ENCODE measurements around the gene PHOX2A. TPM values are rescaled to one million over a fixed set of nuclear protein-coding genes. Genes with fewer than 3 reads are reported as not detected.

PHOX2A gene
- total RNA-seq, 1 donor from 2014 or later: not detected

- H3K36me3 ChIP-seq: peaks cover 9 to 20% of the 10 kb centered on the region in 2 donors
- DNase-seq (ENCODE audit: low spot score in 2 of 2): peak in 1 of 2 donors; percentile 85
- no peak for TF ChIP-seq CTCF (IDR thresholded peaks at IDR 0.05)
- no peaks in the 10 kb centered on the region for H3K27me3 ChIP-seq
- no peaks in the 10 kb centered on the region for H3K9me3 ChIP-seq
- intact Hi-C loops (cut with DNase I): loop anchor here (1.0 to 10.0 kb wide), 7 partner anchors 15 to 1651 kb away; partner anchors contain the start of genes ANAPC15, CLPB, COA4 and LAMTOR1
- peak overlapping the region; percentile 93 to 99 for H3K4me3 ChIP-seq
- H3K4me1 ChIP-seq: peaks cover 6 to 18% of the 10 kb centered on the region in 2 donors
- peak overlapping the region; percentile 96 to 97 for H3K27ac ChIP-seq
Observed at GRCh38 chr11:72223615-72224563, 20.1 kb downstream of the PHOX2A start.

GRCh38 chr11:72222907-72223614 lies 20.9 kb downstream of the PHOX2A start:
- Histone ChIP-seq H3K9me3 (no peaks in the 10 kb centered on the region), H3K27me3 (no peaks in the 10 kb centered on the region), H3K4me1 (peaks cover 6 to 18% of the 10 kb centered on the region in 2 donors), H3K36me3 (peaks cover 1 to 12% of the 10 kb centered on the region in 2 donors), H3K27ac (peak overlapping the region; percentile 96 to 97), H3K4me3 (peak overlapping the region; percentile 93 to 99)
- peak; percentile 80 to 97 for DNase-seq (ENCODE audit: low spot score in 2 of 2)
- peak; percentile 17 to 24 (median 18) for TF ChIP-seq CTCF (IDR thresholded peaks at IDR 0.05)
- intact Hi-C loops (cut with DNase I): loop anchor here (2.0 to 10.0 kb wide), 6 partner anchors 110 to 1652 kb away; partner anchors contain the start of genes ANAPC15, CLPB, COA4 and LAMTOR1

GRCh38 chr11:72222106-72222891 lies 21.7 kb downstream of the PHOX2A start:
- H3K36me3 ChIP-seq: peaks cover 0 to 6% of the 10 kb centered on the region in 2 donors
- peak overlapping the region; percentile 93 to 99 for H3K4me3 ChIP-seq
- H3K27ac ChIP-seq: peak overlapping the region; percentile 96 to 97
- no peaks in the 10 kb centered on the region for H3K9me3 ChIP-seq
- H3K4me1 ChIP-seq: peaks cover 6 to 18% of the 10 kb centered on the region in 2 donors
- no peaks in the 10 kb centered on the region for H3K27me3 ChIP-seq
- no peak for DNase-seq (ENCODE audit: low spot score in 2 of 2)
- TF ChIP-seq CTCF (IDR thresholded peaks at IDR 0.05): no peak
- intact Hi-C loops (cut with DNase I): loop anchor here (2.0 to 10.0 kb wide), 6 partner anchors 109 to 1653 kb away; partner anchors contain the start of genes ANAPC15, CLPB, COA4 and LAMTOR1

- Histone ChIP-seq H3K9me3 (no peaks in the 10 kb centered on the region), H3K4me3 (no peak overlapping the region), H3K27me3 (no peaks in the 10 kb centered on the region), H3K36me3 (no peaks in the 10 kb centered on the region), H3K4me1 (peaks cover 6 to 16% of the 10 kb centered on the region in 2 donors), H3K27ac (peak overlapping the region in 1 of 2 donors; percentile 96)
- intact Hi-C loops (cut with DNase I): loop anchor here (2.0 to 10.0 kb wide), 6 partner anchors 109 to 1653 kb away; partner anchors contain the start of genes ANAPC15, CLPB, COA4 and LAMTOR1
- TF ChIP-seq CTCF (IDR thresholded peaks at IDR 0.05): no peak
- DNase-seq (ENCODE audit: low spot score in 2 of 2): no peak
Observed at GRCh38 chr11:72221386-72222075, 22.4 kb downstream of the PHOX2A start.

Data from ascending aorta (tissue), 2 donors.